Adrenal gland (tissue), 5 donors: ENCODE results near the gene ADGRA1.

Source experiments
- CTCF ChIP-seq, 6 experiments: fragments of 450-650 bp in 4 of 6; fragments of 200-600 bp in 2 of 6; sonication (generic) in 1 of 6; IDR thresholded peaks; 1 replicate in 5 of 6; 2 replicates in 1 of 6; pipeline versions ENCODE4 v1.5.1 to v1.8.0; 2016 to 2021; ENCODE audit warnings: antibody characterized with exemption in 6 of 6, mild to moderate bottlenecking in 2 of 6, moderate library complexity in 1 of 6
- POLR2A ChIP-seq, 2 donors: fragments of 450-650 bp; IDR thresholded peaks; one replicate each; pipeline ENCODE4 v1.6.1; 2017; ENCODE audit warnings: antibody characterized with exemption in 2 of 2, mild to moderate bottlenecking in 2 of 2, moderate library complexity in 1 of 2
- donor health status: DM: no; HTN: no; CAD: no.

GRCh38 chr10:133070810-133071209 lies 16.9 kb upstream of the ADGRA1 start:
- TF ChIP-seq CTCF (IDR thresholded peaks at IDR 0.05) = no peak
- TF ChIP-seq POLR2A (IDR thresholded peaks at IDR 0.05) = no peak
